ENCODE measurements around the gene WDR77. TPM values are rescaled to one million over a fixed set of nuclear protein-coding genes. Genes with fewer than 3 reads are reported as not detected.
A peak's percentile ranks its signal among the peaks of the same experiment; 100 is the strongest.

The WDR77 gene
- total and polyA plus RNA-seq, 9 of the 15 experiments (the other 6 are each of a cell fraction or from before 2014, with no cell fraction given) = 20.6 to 160 (median 75.3) TPM

GRCh38 chr1:111448918-111449702, at the start of gene WDR77, which contains the start of gene ATP5PB (continued):
- TF ChIP-seq ZBTB7A (IDR thresholded peaks at IDR 0.05; ENCODE audit: borderline replicate concordance, control insufficient read depth, low read depth, low read length) (no peak; the same call in 1 of the 2 replicates), ATF3 (IDR thresholded peaks at IDR 0.05) (no peak), ATF3 (CRISPR knock-in tag; conservative IDR thresholded peaks at IDR 0.05) (no peak), MEIS2 (IDR thresholded peaks at IDR 0.05; ENCODE audit: partially characterized antibody) (peak; percentile 32), ZNF12 (CRISPR knock-in tag; IDR thresholded peaks at IDR 0.05) (no peak), ATF4 (CRISPR knock-in tag; IDR thresholded peaks at IDR 0.05) (no peak), ZBTB11 (CRISPR knock-in tag; IDR thresholded peaks at IDR 0.05) (no peak), ZNF76 (CRISPR knock-in tag; IDR thresholded peaks at IDR 0.05; ENCODE audit: borderline replicate concordance) (no peak), FOSL1 (tag; conservative IDR thresholded peaks at IDR 0.05) (no peak), ZNF124 (CRISPR knock-in tag; IDR thresholded peaks at IDR 0.05) (no peak), TCF7L2 (IDR thresholded peaks at IDR 0.05; ENCODE audit: low read depth, low read length) (peak; percentile 19; the same call in 1 of the 2 replicates), DMBX1 (CRISPR knock-in tag; IDR thresholded peaks at IDR 0.05; ENCODE audit: borderline replicate concordance) (no peak), E4F1 (CRISPR knock-in tag; IDR thresholded peaks at IDR 0.05; ENCODE audit: borderline replicate concordance) (peak; percentile 91), POLR3G (IDR thresholded peaks at IDR 0.05; ENCODE audit: extremely low read depth, insufficient read length, insufficient replicate concordance) (no peak), ZNF707 (CRISPR knock-in tag; conservative IDR thresholded peaks at IDR 0.05) (no peak), PHF21A (IDR thresholded peaks at IDR 0.05; ENCODE audit: borderline replicate concordance, low read depth) (no peak), JUND (IDR thresholded peaks at IDR 0.05; ENCODE audit: borderline replicate concordance, low read depth, low read length) (peak; percentile 48; the same call in 1 of the 2 replicates), JUND (tag; IDR thresholded peaks at IDR 0.05; ENCODE audit: borderline replicate concordance, low read depth, low read length) (no peak; the same call in 2 of the 3 replicates), HCFC1 (IDR thresholded peaks at IDR 0.05; ENCODE audit: low read depth, low read length) (peak; percentile 52)
